Gastroesophageal sphincter (tissue), 3 donors: ENCODE data around the gene CHKA.

ENCODE experiments used
- CTCF ChIP-seq, 4 experiments: fragments of 200-600 bp in 2 of 4; fragments of 450-650 bp in 2 of 4; sonication (generic) in 1 of 4; IDR thresholded peaks; one replicate each; pipeline ENCODE4 v1.5.1; 2017 to 2019; ENCODE audit warnings: antibody characterized with exemption in 4 of 4, mild to moderate bottlenecking in 2 of 4, moderate library complexity in 2 of 4
- EP300 ChIP-seq: sonication (generic); formaldehyde crosslinking; IDR thresholded peaks from one replicate; pipeline ENCODE4 v1.6.1; 2017; ENCODE audit warnings: antibody characterized with exemption, mild to moderate bottlenecking
- POLR2A ChIP-seq, 2 donors: fragments of 450-650 bp; IDR thresholded peaks; one replicate each; pipeline ENCODE4 v1.6.1; 2017; ENCODE audit warnings: antibody characterized with exemption in 2 of 2, mild to moderate bottlenecking in 2 of 2, moderate library complexity in 1 of 2
- POLR2AphosphoS5 ChIP-seq: sonication (generic); formaldehyde crosslinking; IDR thresholded peaks from one replicate; pipeline ENCODE4 v1.6.1; 2017; ENCODE audit warnings: antibody characterized with exemption

DNA sequence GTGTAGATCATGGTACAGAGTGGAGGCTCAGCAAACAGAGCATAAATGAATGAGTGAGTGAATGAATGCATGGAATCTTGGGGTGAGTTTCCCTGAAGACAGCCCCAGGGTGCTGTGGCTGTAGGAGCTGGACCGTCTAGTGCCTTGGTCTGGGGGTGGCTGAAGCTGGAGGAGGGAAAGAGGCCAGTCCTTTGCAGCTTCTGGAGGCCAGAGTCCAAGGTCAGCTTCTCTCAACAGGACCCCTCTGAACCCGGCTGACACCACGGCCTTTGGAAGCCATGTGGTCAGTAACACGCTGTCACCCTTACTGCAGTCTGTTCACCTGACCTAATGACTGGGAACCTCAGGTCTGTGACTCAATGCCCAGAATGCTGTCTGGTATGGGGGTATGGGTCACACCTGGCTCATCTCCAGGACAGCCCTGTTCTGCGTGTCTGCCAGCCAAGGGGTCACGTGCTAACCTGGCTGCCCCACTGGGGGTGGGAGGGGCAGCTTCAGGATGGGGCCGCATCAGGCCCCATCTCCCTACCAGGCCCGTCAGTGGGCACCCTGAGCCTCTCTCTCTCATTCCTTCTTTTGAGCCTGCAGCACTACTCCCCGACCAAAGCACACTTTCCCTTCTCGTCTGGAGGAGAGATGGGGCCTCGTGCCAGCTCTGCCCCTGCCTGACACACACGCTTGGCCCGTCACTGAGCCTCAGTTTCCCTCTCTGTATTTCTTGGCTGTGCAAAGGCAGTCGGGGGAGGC lies 24.1 kb upstream of the CHKA start:
- TF ChIP-seq CTCF (IDR thresholded peaks at IDR 0.05) (no peak), POLR2AphosphoS5 (no peak), POLR2A (IDR thresholded peaks at IDR 0.05) (no peak), EP300 (no peak)
